Thoracic aorta (tissue), 2 donors: ENCODE data around the gene TAGLN2. TPM values are rescaled to one million over a fixed set of nuclear protein-coding genes. Genes with fewer than 3 reads are reported as not detected.

Source experiments
- ATAC-seq: fragments of 150-250 bp; one replicate; pipeline ENCODE4 v1.8.0; 2017; ENCODE audit warnings: low read depth; ENCODE audit not compliant: insufficient number of reproducible peaks, low FRiP score
- DNase-seq: peaks from one replicate; pipeline ENCODE4 v3.0.0-alpha.2; 2020; ENCODE audit warnings: low spot score
- H3K27ac ChIP-seq, 2 donors: fragments of 200-600 bp; sonication (generic); 1 replicate in 1 of 2; 2 replicates in 1 of 2; pipeline ENCODE4 v1.5.1; 2016; ENCODE audit warnings: mild to moderate bottlenecking in 2 of 2, moderate library complexity in 2 of 2
- H3K27me3 ChIP-seq: fragments of 200-600 bp; sonication (generic); replicated peaks from 2 replicates; pipeline ENCODE4 v1.6.0; 2016; ENCODE audit warnings: mild to moderate bottlenecking; ENCODE audit not compliant: insufficient read depth
- H3K36me3 ChIP-seq: fragments of 200-600 bp; sonication (generic); one replicate; pipeline ENCODE4 v1.5.1; 2016
- H3K4me1 ChIP-seq, 2 donors: fragments of 200-600 bp; sonication (generic); 1 replicate in 1 of 2; 2 replicates in 1 of 2; pipeline versions ENCODE4 v1.5.1 to v1.6.0; 2016; ENCODE audit warnings: low read depth in 2 of 2, mild to moderate bottlenecking in 1 of 2; ENCODE audit not compliant: control insufficient read depth in 1 of 2
- H3K4me3 ChIP-seq: fragments of 200-600 bp; sonication (generic); 2 replicates; pipeline ENCODE4 v1.5.1; 2016; ENCODE audit warnings: mild to moderate bottlenecking
- H3K9me3 ChIP-seq: fragments of 200-600 bp; sonication (generic); 2 replicates; pipeline ENCODE4 v1.5.1; 2016
- total RNA-seq, 2 donors: library from RNA; depleted of rRNA; stranded (reverse); fragments of >200 nt; gene quantifications; one replicate each; pipeline versions ENCODE4 v1.1.0 to v1.2.3, GENCODE V29; 2016
- TF ChIP-seq, protein P1 (sequence below): fragments of 200-600 bp; sonication (generic); IDR thresholded peaks from one replicate; pipeline ENCODE4 v1.5.1; 2019; ENCODE audit warnings: antibody characterized with exemption

Gene TAGLN2
- total RNA-seq, 2 donors from 2014 or later = 298 to 352 TPM

GRCh38 chr1:159883134-159883533, 42.2 kb downstream of the TAGLN2 start:
- H3K27me3 ChIP-seq = no peaks in the 10 kb centered on the region
- ATAC-seq (no peak), DNase-seq (no peak)
- no peak overlapping the region for H3K27ac ChIP-seq
- no peaks in the 10 kb centered on the region for H3K36me3 ChIP-seq
- TF ChIP-seq, protein P1, sequence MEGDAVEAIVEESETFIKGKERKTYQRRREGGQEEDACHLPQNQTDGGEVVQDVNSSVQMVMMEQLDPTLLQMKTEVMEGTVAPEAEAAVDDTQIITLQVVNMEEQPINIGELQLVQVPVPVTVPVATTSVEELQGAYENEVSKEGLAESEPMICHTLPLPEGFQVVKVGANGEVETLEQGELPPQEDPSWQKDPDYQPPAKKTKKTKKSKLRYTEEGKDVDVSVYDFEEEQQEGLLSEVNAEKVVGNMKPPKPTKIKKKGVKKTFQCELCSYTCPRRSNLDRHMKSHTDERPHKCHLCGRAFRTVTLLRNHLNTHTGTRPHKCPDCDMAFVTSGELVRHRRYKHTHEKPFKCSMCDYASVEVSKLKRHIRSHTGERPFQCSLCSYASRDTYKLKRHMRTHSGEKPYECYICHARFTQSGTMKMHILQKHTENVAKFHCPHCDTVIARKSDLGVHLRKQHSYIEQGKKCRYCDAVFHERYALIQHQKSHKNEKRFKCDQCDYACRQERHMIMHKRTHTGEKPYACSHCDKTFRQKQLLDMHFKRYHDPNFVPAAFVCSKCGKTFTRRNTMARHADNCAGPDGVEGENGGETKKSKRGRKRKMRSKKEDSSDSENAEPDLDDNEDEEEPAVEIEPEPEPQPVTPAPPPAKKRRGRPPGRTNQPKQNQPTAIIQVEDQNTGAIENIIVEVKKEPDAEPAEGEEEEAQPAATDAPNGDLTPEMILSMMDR = no peak
- H3K4me1 ChIP-seq = no peaks in the 10 kb centered on the region
- no peaks in the 10 kb centered on the region for H3K9me3 ChIP-seq
- H3K4me3 ChIP-seq = no peak overlapping the region

GRCh38 chr1:159882527-159882862, 42.8 kb downstream of the TAGLN2 start:
- Histone ChIP-seq H3K27me3 (no peaks in the 10 kb centered on the region), H3K4me1 (no peaks in the 10 kb centered on the region), H3K4me3 (no peak overlapping the region), H3K9me3 (no peaks in the 10 kb centered on the region), H3K36me3 (no peaks in the 10 kb centered on the region), H3K27ac (no peak overlapping the region)
- DNase-seq (no peak), ATAC-seq (no peak)
- TF ChIP-seq, protein P1 = no peak

- Histone ChIP-seq H3K27ac (no peak overlapping the region), H3K9me3 (no peaks in the 10 kb centered on the region), H3K36me3 (no peaks in the 10 kb centered on the region), H3K4me3 (no peak overlapping the region), H3K27me3 (no peaks in the 10 kb centered on the region), H3K4me1 (no peaks in the 10 kb centered on the region)
- ATAC-seq = no peak
- TF ChIP-seq, protein P1 = no peak
- DNase-seq = no peak
These were observed 43.4 kb downstream of the TAGLN2 start for GRCh38 chr1:159881622-159882526.

GRCh38 chr1:159880430-159880829, 44.9 kb downstream of the TAGLN2 start:
- Histone ChIP-seq H3K9me3 (no peaks in the 10 kb centered on the region), H3K4me3 (no peak overlapping the region), H3K36me3 (no peaks in the 10 kb centered on the region), H3K27me3 (no peaks in the 10 kb centered on the region), H3K27ac (no peak overlapping the region), H3K4me1 (no peaks in the 10 kb centered on the region)
- ATAC-seq (no peak), DNase-seq (no peak)
- TF ChIP-seq, protein P1 = no peak

- Histone ChIP-seq H3K4me1 (no peaks in the 10 kb centered on the region), H3K9me3 (no peaks in the 10 kb centered on the region), H3K36me3 (no peaks in the 10 kb centered on the region), H3K27me3 (no peaks in the 10 kb centered on the region), H3K27ac (no peak overlapping the region), H3K4me3 (no peak overlapping the region)
- ATAC-seq (no peak), DNase-seq (no peak)
- TF ChIP-seq, protein P1 = no peak
These were observed 45.3 kb downstream of the TAGLN2 start for GRCh38 chr1:159879977-159880376.
